A673 (cell line): ENCODE measurements around the gene NEDD9. TPM values are rescaled to one million over a fixed set of nuclear protein-coding genes. Genes with fewer than 3 reads are reported as not detected.

Source experiments
- BruUV-seq: library from RNA; stranded (reverse); fragments of 400-500 nt; replicated peaks from 2 replicates; lab custom pipeline; 2021; lab: Mats Ljungman, UMichigan
- CTCF ChIA-PET: fragments of 300-600 bp; sonication (Branson Sonifier 250); formaldehyde crosslinking; loops from one replicate; lab custom pipeline; 2022; ENCODE audit warnings: antibody characterized with exemption; lab: Charles Lee
- POLR2A ChIA-PET: fragments of 300-600 bp; sonication (Branson Sonifier 250); formaldehyde crosslinking; loops from one replicate; lab custom pipeline; 2022; ENCODE audit warnings: antibody characterized with exemption; ENCODE audit not compliant: low non-redundant PET; lab: Charles Lee
- DNase-seq: peaks from one replicate; pipeline ENCODE4 v3.0.0-alpha.2; 2015; ENCODE audit warnings: low spot score
- H3K27ac ChIP-seq: fragments of 200-600 bp; sonication (generic); 2 replicates; pipeline ENCODE4 v1.5.1; 2016; ENCODE audit warnings: mixed run types, low read depth, mild to moderate bottlenecking, mixed read lengths, antibody characterized with exemption, low read length; ENCODE audit not compliant: poor library complexity, severe bottlenecking
- H3K27me3 ChIP-seq: fragments of 200-600 bp; sonication (generic); replicated peaks from 2 replicates; pipeline ENCODE4 v1.6.1; 2017; ENCODE audit warnings: mixed run types, low read depth, mild to moderate bottlenecking, mixed read lengths, antibody characterized with exemption, low read length; ENCODE audit not compliant: insufficient read depth, poor library complexity
- H3K36me3 ChIP-seq: fragments of 200-600 bp; sonication (generic); 2 replicates; pipeline ENCODE4 v1.6.1; 2016; ENCODE audit warnings: mixed run types, mild to moderate bottlenecking, mixed read lengths, antibody characterized with exemption, low read length; ENCODE audit not compliant: insufficient read depth, poor library complexity, severe bottlenecking
- H3K4me1 ChIP-seq: fragments of 200-600 bp; sonication (generic); 2 replicates; pipeline ENCODE4 v1.6.1; 2017; ENCODE audit warnings: mixed run types, mild to moderate bottlenecking, mixed read lengths, antibody characterized with exemption, low read length; ENCODE audit not compliant: insufficient read depth, poor library complexity, severe bottlenecking
- H3K4me3 ChIP-seq: fragments of 200-600 bp; sonication (generic); 2 replicates; pipeline ENCODE4 v1.5.1; 2016; ENCODE audit warnings: low read depth, mixed run types, mild to moderate bottlenecking, mixed read lengths, low read length; ENCODE audit not compliant: poor library complexity, severe bottlenecking
- H3K9me3 ChIP-seq: fragments of 200-600 bp; sonication (generic); 2 replicates; pipeline ENCODE4 v1.6.1; 2016; ENCODE audit warnings: mixed run types, low read depth, mild to moderate bottlenecking, mixed read lengths, antibody characterized with exemption, low read length; ENCODE audit not compliant: poor library complexity, severe bottlenecking
- CTCF ChIP-seq: fragments of 300-800, 200-600 bp; sonication (generic); conservative IDR thresholded peaks from 2 replicates; pipeline ENCODE4 v1.5.1; 2017; ENCODE audit warnings: low read depth, mild to moderate bottlenecking, antibody characterized with exemption, low read length, moderate library complexity, mixed read lengths
- EZH2 ChIP-seq: fragments of 200-600 bp; sonication (generic); IDR thresholded peaks from 2 replicates; pipeline ENCODE4 v1.6.1; 2017; ENCODE audit warnings: borderline replicate concordance, low read depth, mild to moderate bottlenecking, mixed read lengths, antibody characterized with exemption, low read length; ENCODE audit not compliant: poor library complexity, severe bottlenecking
- intact Hi-C: fragments of 100-400 bp; cut with micrococcal nuclease; formaldehyde crosslinking; loops from one replicate; pipeline ENCODE4 v1.10.0; 2022; ENCODE audit not compliant: unreplicated experiment
- total RNA-seq: library from RNA; stranded (reverse); gene quantifications from 2 replicates; pipeline ENCODE4 v1.2.3, GENCODE V29; 2021

NEDD9 gene
- total RNA-seq, 1 experiment from 2014 or later = 6.6 TPM

GRCh38 chr6:11276911-11277274 lies 44.4 kb upstream of the NEDD9 start:
- intact Hi-C loops = no loop called here
- H3K36me3 ChIP-seq = no peaks in the 10 kb centered on the region
- no peak overlapping the region for H3K4me3 ChIP-seq
- no peaks in the 10 kb centered on the region for H3K27me3 ChIP-seq
- DNase-seq = no peak
- ChIA-PET POLR2A (interaction anchor here (0.6 kb wide), 1 partner anchor 140 kb away, joined by 4 read pairs; no protein-coding TSS in a partner anchor), CTCF (no interaction called here)
- BruUV-seq = no TSS peak
- H3K9me3 ChIP-seq = no peaks in the 10 kb centered on the region
- TF ChIP-seq EZH2 = no peak
- TF ChIP-seq CTCF = no peak
- peaks cover 11% of the 10 kb centered on the region for H3K4me1 ChIP-seq
- no peak overlapping the region for H3K27ac ChIP-seq

- POLR2A ChIA-PET = interaction anchor here (0.6 kb wide), 1 partner anchor 140 kb away, joined by 4 read pairs; no protein-coding TSS in a partner anchor
- CTCF ChIA-PET = no interaction called here
- peaks cover 11% of the 10 kb centered on the region for H3K4me1 ChIP-seq
- H3K36me3 ChIP-seq = no peaks in the 10 kb centered on the region
- H3K27ac ChIP-seq = no peak overlapping the region
- H3K27me3 ChIP-seq = no peaks in the 10 kb centered on the region
- no peak for DNase-seq
- no peak overlapping the region for H3K4me3 ChIP-seq
- H3K9me3 ChIP-seq = no peaks in the 10 kb centered on the region
- no TSS peak for BruUV-seq
- intact Hi-C loops = no loop called here
- no peak for TF ChIP-seq CTCF
These were observed 43.8 kb upstream of the NEDD9 start for GRCh38 chr6:11276228-11276627.

- ChIA-PET POLR2A (no interaction called here), CTCF (no interaction called here)
- H3K27me3 ChIP-seq = no peaks in the 10 kb centered on the region
- no TSS peak for BruUV-seq
- no peak overlapping the region for H3K27ac ChIP-seq
- DNase-seq = no peak
- H3K4me3 ChIP-seq = no peak overlapping the region
- no peaks in the 10 kb centered on the region for H3K36me3 ChIP-seq
- TF ChIP-seq CTCF = no peak
- no peak for TF ChIP-seq EZH2
- intact Hi-C loops = no loop called here
- H3K9me3 ChIP-seq = no peaks in the 10 kb centered on the region
- peaks cover 11% of the 10 kb centered on the region for H3K4me1 ChIP-seq
These were observed 43.1 kb upstream of the NEDD9 start for GRCh38 chr6:11275598-11275997.
